Upper lobe of right lung (tissue), 1 donor: Measurements from ENCODE around the gene SLC35F3. TPM values are rescaled to one million over a fixed set of nuclear protein-coding genes. Genes with fewer than 3 reads are reported as not detected.

Source experiments
- ATAC-seq: fragments of 200-7000 bp; cut with Tn5 transposase; one replicate; pipeline ENCODE4 v1.9.1; 2020; ENCODE audit warnings: mild to moderate bottlenecking, moderate library complexity
- DNase-seq: peaks from one replicate; pipeline ENCODE4 v3.0.0-alpha.2; 2020
- H3K27ac ChIP-seq: fragments of 200-600 bp; one replicate; pipeline ENCODE4 v1.8.0; 2022
- H3K27me3 ChIP-seq: fragments of 200-600 bp; one replicate; pipeline ENCODE4 v1.8.0; 2022; ENCODE audit warnings: mild to moderate bottlenecking
- H3K36me3 ChIP-seq: fragments of 200-600 bp; one replicate; pipeline ENCODE4 v1.8.0; 2022
- H3K4me1 ChIP-seq: fragments of 200-600 bp; one replicate; pipeline ENCODE4 v1.8.0; 2022
- H3K4me3 ChIP-seq: fragments of 200-600 bp; one replicate; pipeline ENCODE4 v1.8.0; 2022; ENCODE audit warnings: mild to moderate bottlenecking
- H3K9me3 ChIP-seq: fragments of 200-600 bp; one replicate; pipeline ENCODE4 v1.8.0; 2022
- intact Hi-C: fragments of 100-400 bp; cut with DNase I; formaldehyde crosslinking; loops from one replicate; pipeline ENCODE4 v1.11.0; 2022
- total RNA-seq: library from RNA; stranded (reverse); fragmentation: NEBNext Ultra II Directional; extraction: Animal tissue kit (Norgen Biotek cat#: 25700); gene quantifications from one replicate; pipeline ENCODE4 v1.2.1, GENCODE V29; 2021
- TF ChIP-seq, protein P1 (sequence below): fragments of 200-600 bp; IDR thresholded peaks from one replicate; pipeline ENCODE4 v1.8.0; 2022; ENCODE audit warnings: antibody characterized with exemption
- donor health status: DM: no; HTN: yes; CAD: no; lungs with severe emphysema.

The SLC35F3 gene
- total RNA-seq, 1 donor from 2014 or later: 0.29 TPM

- Histone ChIP-seq H3K27ac (no peak overlapping the region), H3K27me3 (peaks cover 17% of the 10 kb centered on the region), H3K36me3 (no peaks in the 10 kb centered on the region), H3K9me3 (no peaks in the 10 kb centered on the region), H3K4me1 (peaks cover 5% of the 10 kb centered on the region), H3K4me3 (no peak overlapping the region)
- no peak for DNase-seq
- intact Hi-C loops: no loop called here
- TF ChIP-seq, protein P1, sequence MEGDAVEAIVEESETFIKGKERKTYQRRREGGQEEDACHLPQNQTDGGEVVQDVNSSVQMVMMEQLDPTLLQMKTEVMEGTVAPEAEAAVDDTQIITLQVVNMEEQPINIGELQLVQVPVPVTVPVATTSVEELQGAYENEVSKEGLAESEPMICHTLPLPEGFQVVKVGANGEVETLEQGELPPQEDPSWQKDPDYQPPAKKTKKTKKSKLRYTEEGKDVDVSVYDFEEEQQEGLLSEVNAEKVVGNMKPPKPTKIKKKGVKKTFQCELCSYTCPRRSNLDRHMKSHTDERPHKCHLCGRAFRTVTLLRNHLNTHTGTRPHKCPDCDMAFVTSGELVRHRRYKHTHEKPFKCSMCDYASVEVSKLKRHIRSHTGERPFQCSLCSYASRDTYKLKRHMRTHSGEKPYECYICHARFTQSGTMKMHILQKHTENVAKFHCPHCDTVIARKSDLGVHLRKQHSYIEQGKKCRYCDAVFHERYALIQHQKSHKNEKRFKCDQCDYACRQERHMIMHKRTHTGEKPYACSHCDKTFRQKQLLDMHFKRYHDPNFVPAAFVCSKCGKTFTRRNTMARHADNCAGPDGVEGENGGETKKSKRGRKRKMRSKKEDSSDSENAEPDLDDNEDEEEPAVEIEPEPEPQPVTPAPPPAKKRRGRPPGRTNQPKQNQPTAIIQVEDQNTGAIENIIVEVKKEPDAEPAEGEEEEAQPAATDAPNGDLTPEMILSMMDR: peak; percentile 43
- ATAC-seq: peak; percentile 54
Measured at GRCh38 chr1:234212764-234213657, 308.5 kb downstream of the SLC35F3 start.

GRCh38 chr1:234213658-234214128 lies 309.2 kb downstream of the SLC35F3 start:
- no peaks in the 10 kb centered on the region for H3K36me3 ChIP-seq
- no peak for DNase-seq
- ATAC-seq: no peak
- H3K27me3 ChIP-seq: peaks cover 17% of the 10 kb centered on the region
- TF ChIP-seq, protein P1: no peak
- H3K27ac ChIP-seq: no peak overlapping the region
- peaks cover 5% of the 10 kb centered on the region for H3K4me1 ChIP-seq
- H3K9me3 ChIP-seq: no peaks in the 10 kb centered on the region
- H3K4me3 ChIP-seq: peak overlapping the region; percentile 47
- intact Hi-C loops: no loop called here

DNA sequence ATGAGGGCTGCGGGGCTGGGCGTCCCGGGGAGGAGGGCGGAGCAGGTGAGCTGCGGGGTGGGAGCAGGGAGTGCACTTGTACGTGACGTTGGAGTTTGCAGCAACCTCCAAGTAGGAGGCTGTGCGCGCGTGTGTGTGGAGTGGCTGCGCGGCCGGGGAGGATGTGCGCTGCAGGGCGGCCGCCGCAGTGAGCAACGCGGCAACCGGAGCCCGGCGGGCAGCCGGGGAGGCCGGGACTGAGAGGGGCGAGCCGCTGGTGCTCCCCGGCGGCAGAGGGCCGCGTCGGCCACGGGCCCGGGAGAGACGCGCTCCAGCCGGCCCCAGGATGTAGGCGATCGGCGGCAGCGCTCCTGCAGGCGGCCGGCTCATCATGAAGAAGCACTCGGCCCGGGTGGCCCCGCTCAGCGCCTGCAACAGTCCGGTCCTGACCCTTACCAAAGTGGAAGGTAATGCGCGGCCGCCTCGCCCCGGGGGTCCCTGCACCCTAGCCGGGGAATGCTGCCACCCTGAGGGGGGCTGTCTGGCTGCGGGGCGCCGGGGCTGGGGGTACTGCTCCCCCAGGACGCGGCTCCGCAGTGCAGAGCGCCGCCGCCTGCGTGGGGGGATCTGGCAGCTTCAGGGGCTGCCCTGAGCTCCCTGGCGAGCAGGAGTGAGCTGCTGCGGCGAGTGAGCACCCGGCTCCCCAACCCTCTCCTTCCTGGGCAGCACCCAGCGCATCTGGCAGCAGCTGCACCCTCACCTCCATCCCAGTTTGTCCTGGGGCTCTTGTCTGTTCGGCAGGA lies 309.8 kb downstream of the SLC35F3 start:
- ATAC-seq (peak; percentile 90), DNase-seq (peak; percentile 85)
- TF ChIP-seq, protein P1: no peak

GRCh38 chr1:234214911-234215892 lies 310.7 kb downstream of the SLC35F3 start:
- Histone ChIP-seq H3K4me3 (peak overlapping the region; percentile 47), H3K4me1 (peaks cover 5% of the 10 kb centered on the region), H3K27ac (no peak overlapping the region), H3K36me3 (no peaks in the 10 kb centered on the region), H3K27me3 (peaks cover 17% of the 10 kb centered on the region), H3K9me3 (no peaks in the 10 kb centered on the region)
- TF ChIP-seq, protein P1: no peak
- ATAC-seq (peak; percentile 56), DNase-seq (peak; percentile 76)
- intact Hi-C loops: no loop called here

More for the DNA sequence above, 309.8 kb downstream of the SLC35F3 start:
- Histone ChIP-seq H3K27ac (no peak overlapping the region), H3K9me3 (no peaks in the 10 kb centered on the region), H3K36me3 (no peaks in the 10 kb centered on the region), H3K4me1 (peaks cover 5% of the 10 kb centered on the region), H3K4me3 (peak overlapping the region; percentile 47), H3K27me3 (peaks cover 17% of the 10 kb centered on the region)
- intact Hi-C loops: no loop called here
